Brain microvascular endothelial cell (primary cell): ENCODE measurements around the gene ERCC4.

Experiments used
- DNase-seq: peaks from one replicate; pipeline ENCODE4 v3.0.0-alpha.2; 2020
- H3K27ac ChIP-seq: fragments of 250-450 bp; sonication (Bioruptor Pico); 2 replicates; pipeline ENCODE4 v1.5.1; 2020; ENCODE audit warnings: mild to moderate bottlenecking, moderate library complexity
- H3K27me3 ChIP-seq: fragments of 250-450 bp; sonication (Bioruptor Pico); replicated peaks from 2 replicates; pipeline ENCODE4 v1.5.1; 2020; ENCODE audit warnings: mild to moderate bottlenecking
- H3K36me3 ChIP-seq: fragments of 250-450 bp; sonication (Bioruptor Pico); replicated peaks from 2 replicates; pipeline ENCODE4 v1.5.1; 2020; ENCODE audit warnings: mild to moderate bottlenecking
- H3K4me3 ChIP-seq: 2 replicates; pipeline ENCODE4 v1.5.1; 2011; ENCODE audit warnings: low read depth, mild to moderate bottlenecking, control low read depth, low read length, moderate library complexity
- in situ Hi-C: cut with HindIII; loops from 2 replicates; pipeline ENCODE4 v1.10.0; 2017; ENCODE audit warnings: low sequenced_read_pairs, low pct_ligation_motif_present
- TF ChIP-seq, protein P1 (sequence below): IDR thresholded peaks from 2 replicates; pipeline ENCODE4 v1.5.1; 2011; ENCODE audit warnings: low read depth, mild to moderate bottlenecking, moderate library complexity, low read length, control low read depth, inconsistent platforms; ENCODE audit errors: missing control alignments

The ERCC4 gene

DNA sequence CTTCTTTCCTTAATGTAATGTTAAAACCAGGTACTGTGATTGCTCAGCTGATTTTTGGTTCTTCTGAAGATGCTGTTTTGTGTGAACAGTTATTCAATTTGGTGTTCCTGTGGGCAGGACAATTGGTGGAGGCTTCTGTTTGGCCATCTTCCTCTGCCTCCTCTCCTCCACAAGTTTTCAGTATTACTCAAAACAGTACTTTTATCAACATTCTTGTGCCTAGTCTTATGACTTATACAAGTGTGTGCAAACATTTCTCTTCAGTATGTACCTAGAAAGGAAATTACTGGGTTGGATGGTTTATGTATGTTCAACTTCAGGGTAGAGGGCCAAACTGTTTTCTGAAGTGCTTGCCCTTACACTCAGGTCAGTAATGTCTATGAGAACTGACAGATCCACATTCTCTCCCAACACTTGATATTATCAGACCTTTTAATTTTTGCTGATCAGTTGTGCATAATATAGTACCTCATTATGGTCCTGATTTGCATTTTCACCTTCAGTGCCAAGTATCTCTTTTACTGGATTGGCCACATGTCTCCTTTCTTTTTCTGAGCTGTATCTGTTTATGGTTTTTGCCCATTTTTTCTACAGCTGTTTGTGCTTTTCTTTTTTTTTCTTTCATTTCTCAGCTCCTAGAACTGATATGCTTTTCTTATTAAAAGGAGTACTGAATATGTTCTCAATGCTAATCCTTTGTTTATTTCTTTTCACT, 50.9 kb downstream of the ERCC4 start:
- Histone ChIP-seq H3K27ac (no peak overlapping the region), H3K27me3 (no peaks in the 10 kb centered on the region), H3K36me3 (no peaks in the 10 kb centered on the region), H3K4me3 (no peak overlapping the region)
- TF ChIP-seq, protein P1, sequence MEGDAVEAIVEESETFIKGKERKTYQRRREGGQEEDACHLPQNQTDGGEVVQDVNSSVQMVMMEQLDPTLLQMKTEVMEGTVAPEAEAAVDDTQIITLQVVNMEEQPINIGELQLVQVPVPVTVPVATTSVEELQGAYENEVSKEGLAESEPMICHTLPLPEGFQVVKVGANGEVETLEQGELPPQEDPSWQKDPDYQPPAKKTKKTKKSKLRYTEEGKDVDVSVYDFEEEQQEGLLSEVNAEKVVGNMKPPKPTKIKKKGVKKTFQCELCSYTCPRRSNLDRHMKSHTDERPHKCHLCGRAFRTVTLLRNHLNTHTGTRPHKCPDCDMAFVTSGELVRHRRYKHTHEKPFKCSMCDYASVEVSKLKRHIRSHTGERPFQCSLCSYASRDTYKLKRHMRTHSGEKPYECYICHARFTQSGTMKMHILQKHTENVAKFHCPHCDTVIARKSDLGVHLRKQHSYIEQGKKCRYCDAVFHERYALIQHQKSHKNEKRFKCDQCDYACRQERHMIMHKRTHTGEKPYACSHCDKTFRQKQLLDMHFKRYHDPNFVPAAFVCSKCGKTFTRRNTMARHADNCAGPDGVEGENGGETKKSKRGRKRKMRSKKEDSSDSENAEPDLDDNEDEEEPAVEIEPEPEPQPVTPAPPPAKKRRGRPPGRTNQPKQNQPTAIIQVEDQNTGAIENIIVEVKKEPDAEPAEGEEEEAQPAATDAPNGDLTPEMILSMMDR: no peak
- no peak for DNase-seq
- in situ Hi-C loops: no loop called here

DNA sequence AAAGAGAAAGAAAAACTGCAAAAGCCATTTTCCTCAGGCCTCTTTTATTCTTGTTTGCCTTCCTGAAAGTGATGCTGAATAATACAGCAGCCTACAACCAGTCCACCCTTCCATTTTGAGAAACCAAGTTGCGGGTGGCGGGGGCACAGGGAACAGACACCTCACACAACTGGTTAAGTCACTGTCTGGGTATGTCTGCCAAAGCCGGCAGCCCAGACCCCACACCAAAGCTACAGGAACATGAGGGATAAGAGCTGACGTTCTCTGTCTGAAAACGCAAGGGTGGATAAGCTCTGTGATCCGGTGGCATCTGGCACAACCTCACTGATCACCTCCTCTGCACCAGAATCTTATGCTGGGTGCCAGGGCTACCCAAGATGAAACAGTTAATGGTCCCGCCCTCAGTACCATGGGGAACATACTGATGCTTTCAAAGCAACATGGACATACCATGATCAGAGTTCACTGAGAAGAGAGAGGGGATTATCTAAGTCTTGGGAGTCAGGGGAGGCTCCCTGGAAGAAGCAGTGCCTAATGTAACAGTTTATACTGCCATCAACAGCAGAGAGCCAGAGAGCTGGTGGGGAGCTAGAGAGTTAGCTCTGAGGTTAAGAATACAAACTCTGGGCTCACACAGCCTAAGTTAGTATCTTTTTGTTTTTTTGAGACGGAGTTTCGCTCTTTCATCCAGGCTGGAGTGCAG, 53.5 kb downstream of the ERCC4 start:
- in situ Hi-C loops: no loop called here
- TF ChIP-seq, protein P1: no peak
- H3K4me3 ChIP-seq: no peak overlapping the region
- no peak for DNase-seq
- H3K27me3 ChIP-seq: no peaks in the 10 kb centered on the region
- no peak overlapping the region for H3K27ac ChIP-seq
- no peaks in the 10 kb centered on the region for H3K36me3 ChIP-seq

DNA sequence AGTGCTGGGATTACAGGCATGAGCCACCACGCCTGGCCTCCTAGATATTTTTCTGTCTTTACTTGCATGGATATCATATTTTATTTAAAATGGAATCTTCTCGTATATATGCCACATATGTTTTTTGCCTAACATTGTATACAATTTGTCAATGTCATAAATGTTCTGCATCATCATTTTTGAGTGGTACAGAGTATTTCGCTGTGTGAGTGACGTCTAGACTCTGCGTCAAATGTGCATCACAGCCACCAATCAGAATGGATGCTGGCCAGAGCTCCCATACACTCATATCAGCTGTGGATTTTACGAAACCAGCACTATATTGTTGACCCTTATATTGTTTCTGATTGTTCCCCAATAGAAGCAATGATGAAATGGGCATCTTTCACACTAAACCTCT, 57.2 kb downstream of the ERCC4 start:
- in situ Hi-C loops: no loop called here
- DNase-seq: no peak
- TF ChIP-seq, protein P1: no peak
- Histone ChIP-seq H3K4me3 (no peak overlapping the region), H3K27ac (no peak overlapping the region), H3K27me3 (no peaks in the 10 kb centered on the region), H3K36me3 (no peaks in the 10 kb centered on the region)

DNA sequence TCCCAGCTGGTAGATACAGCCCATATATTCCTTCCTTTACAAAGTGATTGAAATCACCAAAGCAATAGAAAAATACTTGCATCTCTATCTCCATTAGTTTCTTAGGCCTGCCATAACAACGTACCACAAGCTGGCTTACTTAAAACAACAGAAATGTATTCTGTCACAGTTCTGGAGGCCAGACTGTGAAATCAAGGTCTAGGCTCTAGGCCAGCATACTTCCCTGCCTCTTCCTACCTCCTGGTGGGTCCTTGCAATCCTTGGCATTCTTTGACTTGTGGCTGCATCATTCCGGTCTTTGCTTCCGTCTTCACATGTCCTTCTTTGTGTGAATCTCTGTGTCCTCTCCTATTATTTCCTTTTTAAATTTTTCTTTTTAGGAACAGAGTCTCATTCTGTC, 62.5 kb downstream of the ERCC4 start:
- in situ Hi-C loops: no loop called here
- Histone ChIP-seq H3K27ac (no peak overlapping the region), H3K27me3 (no peaks in the 10 kb centered on the region), H3K36me3 (no peaks in the 10 kb centered on the region), H3K4me3 (no peak overlapping the region)
- TF ChIP-seq, protein P1: no peak
- peak; percentile 44 for DNase-seq

DNA sequence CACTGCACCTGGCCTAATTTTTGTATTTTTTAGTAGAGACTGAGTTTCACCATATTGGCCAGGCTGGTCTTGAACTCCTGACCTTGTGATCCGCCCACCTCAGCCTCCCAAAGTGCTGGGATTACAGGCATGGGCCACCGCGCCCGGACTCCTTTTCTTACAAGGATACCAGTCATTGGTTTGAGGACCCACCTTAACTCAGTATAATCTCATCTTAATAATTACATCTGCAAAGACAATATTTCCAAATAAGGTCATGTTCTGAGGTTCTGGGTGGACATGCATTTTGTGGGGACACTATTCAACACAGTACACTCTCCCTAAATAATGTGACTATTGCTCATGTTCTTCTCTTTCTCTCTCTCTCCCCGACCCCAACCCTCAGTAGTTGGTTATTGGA, 63.7 kb downstream of the ERCC4 start:
- no peaks in the 10 kb centered on the region for H3K27me3 ChIP-seq
- DNase-seq: no peak
- in situ Hi-C loops: no loop called here
- no peak overlapping the region for H3K27ac ChIP-seq
- TF ChIP-seq, protein P1: no peak
- no peaks in the 10 kb centered on the region for H3K36me3 ChIP-seq
- no peak overlapping the region for H3K4me3 ChIP-seq
